ENCODE measurements around the gene KRT6C. TPM values are rescaled to one million over a fixed set of nuclear protein-coding genes. Genes with fewer than 3 reads are reported as not detected.

The KRT6C gene
- polyA plus RNA-seq, 1 experiment, result not detected

DNA sequence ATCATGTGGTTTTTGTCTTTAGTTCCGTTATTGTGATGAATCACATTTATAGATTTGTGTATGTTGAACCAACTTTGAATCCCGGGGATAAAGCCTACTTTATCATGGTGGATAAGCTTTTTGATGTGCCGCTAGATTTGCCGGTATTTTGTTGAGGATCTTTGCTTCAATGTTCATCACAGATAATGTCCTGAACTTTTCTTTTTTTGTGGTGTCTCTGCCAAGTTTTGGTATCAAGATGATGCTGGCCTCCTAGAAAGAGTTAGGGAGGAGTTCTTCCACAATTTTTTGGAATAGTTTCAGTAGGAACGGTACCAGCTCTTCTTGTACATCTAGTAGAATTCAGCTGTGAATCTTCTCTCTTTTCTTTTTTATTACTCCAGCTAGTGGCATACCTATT lies 14.7 kb downstream of the KRT6C start:
- no peak for DNase-seq (ENCODE audit: low read depth)
- CTCF ChIA-PET, result interaction anchor here (0.6 to 1.0 kb wide), 4 partner anchors 48 to 541 kb away, joined by 3 to 4 read pairs (median 4); no protein-coding TSS in a partner anchor
- no peak overlapping the region for H3K4me3 ChIP-seq (ENCODE audit: low read depth, low read length)
- no peaks in the 10 kb centered on the region for H3K36me3 ChIP-seq (ENCODE audit: control insufficient read depth, insufficient read depth, low read length)
- TF ChIP-seq CTCF (IDR thresholded peaks at IDR 0.05; ENCODE audit: insufficient read depth, low read depth, low read length), result no peak
- POLR2A ChIA-PET, result interaction anchor here (0.6 kb wide), 1 partner anchor 12 kb away, joined by 5 read pairs; no protein-coding TSS in a partner anchor
- no peaks in the 10 kb centered on the region for H3K27me3 ChIP-seq (ENCODE audit: control insufficient read depth, insufficient read depth, low read length)

- H3K4me3 ChIP-seq (ENCODE audit: low read depth, low read length), result no peak overlapping the region
- POLR2A ChIA-PET, result no interaction called here
- TF ChIP-seq CTCF (IDR thresholded peaks at IDR 0.05; ENCODE audit: insufficient read depth, low read depth, low read length), result no peak
- H3K36me3 ChIP-seq (ENCODE audit: control insufficient read depth, insufficient read depth, low read length), result no peaks in the 10 kb centered on the region
- no peak for DNase-seq (ENCODE audit: low read depth)
- CTCF ChIA-PET, result interaction anchor here (0.7 kb wide), 1 partner anchor 180 kb away, joined by 3 read pairs; no protein-coding TSS in a partner anchor
- H3K27me3 ChIP-seq (ENCODE audit: control insufficient read depth, insufficient read depth, low read length), result no peaks in the 10 kb centered on the region
Measured at GRCh38 chr12:52455821-52456220, 17.8 kb downstream of the KRT6C start.

GRCh38 chr12:52454411-52455201 lies 19.0 kb downstream of the KRT6C start:
- Histone ChIP-seq H3K4me3 (ENCODE audit: low read depth, low read length) (no peak overlapping the region), H3K36me3 (ENCODE audit: control insufficient read depth, insufficient read depth, low read length) (no peaks in the 10 kb centered on the region), H3K27me3 (ENCODE audit: control insufficient read depth, insufficient read depth, low read length) (no peaks in the 10 kb centered on the region)
- TF ChIP-seq CTCF (IDR thresholded peaks at IDR 0.05; ENCODE audit: insufficient read depth, low read depth, low read length), result no peak
- DNase-seq (ENCODE audit: low read depth), result no peak
- CTCF ChIA-PET, result no interaction called here
- POLR2A ChIA-PET, result no interaction called here

GRCh38 chr12:52452101-52452500 lies 21.5 kb downstream of the KRT6C start, which contains the start of gene KRT6B:
Gene KRT6B (minus strand): TSS chr12:52452146. CDS start chr12:52452078, 68 bp downstream.
- POLR2A ChIA-PET, result interaction anchor here (0.6 kb wide), 1 partner anchor 13 kb away, joined by 4 read pairs; no protein-coding TSS in a partner anchor

More at GRCh38 chr12:52452101-52452500, 21.5 kb downstream of the KRT6C start, which contains the start of gene KRT6B:
- Histone ChIP-seq H3K4me3 (ENCODE audit: low read depth, low read length) (no peak within 1 kb of the TSS), H3K36me3 (ENCODE audit: control insufficient read depth, insufficient read depth, low read length) (no peaks in the 10 kb centered on the region), H3K27me3 (ENCODE audit: control insufficient read depth, insufficient read depth, low read length) (peaks cover 3% of the 10 kb centered on the region; the same call in 1 of the 2 replicates)
- no peak for TF ChIP-seq CTCF (IDR thresholded peaks at IDR 0.05; ENCODE audit: insufficient read depth, low read depth, low read length)
- CTCF ChIA-PET, result interaction anchor here (1.4 kb wide), 1 partner anchor 8 kb away, joined by 4 read pairs; no protein-coding TSS in a partner anchor
- DNase-seq (ENCODE audit: low read depth), result no peak

Measured in BJ (cell line).